Measurements from ENCODE around the gene PITHD1. TPM values are rescaled to one million over a fixed set of nuclear protein-coding genes. Genes with fewer than 3 reads are reported as not detected.
"Not testable (repeated sequence)": the region's sequence is repeated elsewhere in the genome, so short reads cannot be mapped to it uniquely, and the experiment has no call there.

The PITHD1 gene
- total RNA-seq, 1 experiment from 2014 or later, result 30.6 TPM

DNA sequence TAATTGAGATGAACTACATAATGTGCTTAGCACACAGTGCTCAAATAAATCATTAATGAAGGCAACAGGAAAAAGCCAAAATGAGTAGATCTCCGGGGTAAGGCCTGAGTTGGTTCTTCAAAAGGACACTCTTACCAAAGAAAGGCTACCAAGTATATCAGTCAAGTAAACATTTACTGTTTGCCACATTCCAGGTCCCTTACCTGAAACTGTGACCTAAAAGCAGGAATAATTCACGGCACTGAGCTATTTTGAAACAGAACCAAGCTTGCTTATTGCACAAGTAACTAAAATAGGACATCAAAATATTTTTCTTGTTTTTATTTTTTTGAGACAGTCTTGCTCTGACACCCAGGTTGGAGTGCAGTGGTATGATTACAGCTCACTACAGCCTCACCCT, 2.0 kb upstream of the PITHD1 start:
- H3K9me3 Mint-ChIP-seq (ENCODE audit: low read depth, unreplicated experiment), result no peaks in the 10 kb centered on the region
- DNase-seq, result no peak
- BruUV-seq (replicated peaks), result no TSS peak
- no peaks in the 10 kb centered on the region for H3K27me3 Mint-ChIP-seq (ENCODE audit: unreplicated experiment)
- intact Hi-C loops (cut with micrococcal nuclease; ENCODE audit: unreplicated experiment), result no loop called here
- H3K4me3 Mint-ChIP-seq (ENCODE audit: low read depth, unreplicated experiment), result no peak overlapping the region
- TF ChIP-seq, protein P1, sequence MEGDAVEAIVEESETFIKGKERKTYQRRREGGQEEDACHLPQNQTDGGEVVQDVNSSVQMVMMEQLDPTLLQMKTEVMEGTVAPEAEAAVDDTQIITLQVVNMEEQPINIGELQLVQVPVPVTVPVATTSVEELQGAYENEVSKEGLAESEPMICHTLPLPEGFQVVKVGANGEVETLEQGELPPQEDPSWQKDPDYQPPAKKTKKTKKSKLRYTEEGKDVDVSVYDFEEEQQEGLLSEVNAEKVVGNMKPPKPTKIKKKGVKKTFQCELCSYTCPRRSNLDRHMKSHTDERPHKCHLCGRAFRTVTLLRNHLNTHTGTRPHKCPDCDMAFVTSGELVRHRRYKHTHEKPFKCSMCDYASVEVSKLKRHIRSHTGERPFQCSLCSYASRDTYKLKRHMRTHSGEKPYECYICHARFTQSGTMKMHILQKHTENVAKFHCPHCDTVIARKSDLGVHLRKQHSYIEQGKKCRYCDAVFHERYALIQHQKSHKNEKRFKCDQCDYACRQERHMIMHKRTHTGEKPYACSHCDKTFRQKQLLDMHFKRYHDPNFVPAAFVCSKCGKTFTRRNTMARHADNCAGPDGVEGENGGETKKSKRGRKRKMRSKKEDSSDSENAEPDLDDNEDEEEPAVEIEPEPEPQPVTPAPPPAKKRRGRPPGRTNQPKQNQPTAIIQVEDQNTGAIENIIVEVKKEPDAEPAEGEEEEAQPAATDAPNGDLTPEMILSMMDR (IDR thresholded peaks at IDR 0.05; ENCODE audit: unreplicated experiment), result no peak
- H3K36me3 Mint-ChIP-seq (ENCODE audit: insufficient read depth, unreplicated experiment), result peaks cover 24% of the 10 kb centered on the region
- H3K4me1 Mint-ChIP-seq (ENCODE audit: low read depth, unreplicated experiment), result peaks cover 21% of the 10 kb centered on the region
- CTCF ChIA-PET, result no interaction called here
- H3K27ac Mint-ChIP-seq (ENCODE audit: unreplicated experiment), result no peak overlapping the region

DNA sequence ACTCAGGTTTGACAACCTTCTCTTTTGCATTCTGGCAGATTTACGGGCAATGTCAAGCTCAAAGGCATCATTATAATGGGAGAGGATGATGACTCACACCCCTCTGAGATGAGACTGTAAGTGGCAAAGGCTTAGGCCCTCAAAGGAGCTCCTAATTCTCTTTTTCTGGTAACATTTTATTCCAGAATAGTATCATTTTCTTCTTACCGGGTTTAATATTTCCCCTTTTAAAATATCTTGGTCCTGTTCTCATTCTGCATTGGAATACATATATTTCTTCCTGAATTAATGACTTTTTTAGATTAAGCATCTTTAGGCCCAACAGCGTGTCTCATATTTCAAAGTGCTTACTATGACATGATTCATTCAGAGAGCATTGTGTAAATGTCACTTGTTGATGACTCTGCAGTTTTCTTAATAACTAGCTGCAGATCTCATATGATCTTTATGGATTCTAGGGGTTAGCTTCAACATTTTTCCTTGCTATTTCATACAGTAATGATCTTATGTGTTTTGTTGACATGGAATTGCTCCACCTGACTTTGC, 1.7 kb downstream of the PITHD1 start:
- intact Hi-C loops (cut with micrococcal nuclease; ENCODE audit: unreplicated experiment), result no loop called here
- H3K36me3 Mint-ChIP-seq (ENCODE audit: insufficient read depth, unreplicated experiment), result peaks cover 24% of the 10 kb centered on the region
- BruUV-seq (replicated peaks), result no TSS peak
- CTCF ChIA-PET, result interaction anchor here (0.6 to 1.3 kb wide), 2 partner anchors 13 to 46 kb away, joined by 3 to 4 read pairs; no protein-coding TSS in a partner anchor
- peaks cover 14% of the 10 kb centered on the region for H3K4me1 Mint-ChIP-seq (ENCODE audit: low read depth, unreplicated experiment)
- TF ChIP-seq, protein P1 (IDR thresholded peaks at IDR 0.05; ENCODE audit: unreplicated experiment), result no peak
- DNase-seq, result no peak
- H3K9me3 Mint-ChIP-seq (ENCODE audit: low read depth, unreplicated experiment), result no peaks in the 10 kb centered on the region
- peak overlapping the region; percentile 74 for H3K4me3 Mint-ChIP-seq (ENCODE audit: low read depth, unreplicated experiment)
- H3K27me3 Mint-ChIP-seq (ENCODE audit: unreplicated experiment), result no peaks in the 10 kb centered on the region
- no peak overlapping the region for H3K27ac Mint-ChIP-seq (ENCODE audit: unreplicated experiment)

DNA sequence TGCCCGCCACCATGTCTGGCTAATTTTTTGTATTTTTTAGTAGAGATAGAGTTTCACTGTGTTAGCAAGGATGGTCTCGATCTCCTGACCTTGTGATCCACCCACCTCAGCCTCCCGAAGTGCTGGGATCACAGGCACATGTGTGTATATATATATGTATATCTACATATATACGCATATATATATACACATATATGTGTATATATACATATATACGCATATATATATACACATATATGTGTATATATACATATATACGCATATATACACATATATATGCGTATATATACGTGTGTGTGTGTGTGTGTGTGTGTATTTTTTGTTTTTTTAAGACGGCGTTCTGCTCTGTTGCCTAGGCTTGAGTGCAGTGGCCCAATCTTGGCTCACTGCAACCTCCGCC, 4.9 kb downstream of the PITHD1 start:
- peaks cover 13% of the 10 kb centered on the region for H3K4me1 Mint-ChIP-seq (ENCODE audit: low read depth, unreplicated experiment)
- CTCF ChIA-PET, result interaction anchor here (0.7 kb wide), 1 partner anchor 104 kb away, joined by 4 read pairs; no protein-coding TSS in a partner anchor
- H3K27ac Mint-ChIP-seq (ENCODE audit: unreplicated experiment); DNase-seq; H3K9me3 Mint-ChIP-seq (ENCODE audit: low read depth, unreplicated experiment); H3K4me3 Mint-ChIP-seq (ENCODE audit: low read depth, unreplicated experiment); H3K27me3 Mint-ChIP-seq (ENCODE audit: unreplicated experiment); intact Hi-C loops (cut with micrococcal nuclease; ENCODE audit: unreplicated experiment); BruUV-seq (replicated peaks): not testable (repeated sequence)
- H3K36me3 Mint-ChIP-seq (ENCODE audit: insufficient read depth, unreplicated experiment), result peaks cover 38% of the 10 kb centered on the region

DNA sequence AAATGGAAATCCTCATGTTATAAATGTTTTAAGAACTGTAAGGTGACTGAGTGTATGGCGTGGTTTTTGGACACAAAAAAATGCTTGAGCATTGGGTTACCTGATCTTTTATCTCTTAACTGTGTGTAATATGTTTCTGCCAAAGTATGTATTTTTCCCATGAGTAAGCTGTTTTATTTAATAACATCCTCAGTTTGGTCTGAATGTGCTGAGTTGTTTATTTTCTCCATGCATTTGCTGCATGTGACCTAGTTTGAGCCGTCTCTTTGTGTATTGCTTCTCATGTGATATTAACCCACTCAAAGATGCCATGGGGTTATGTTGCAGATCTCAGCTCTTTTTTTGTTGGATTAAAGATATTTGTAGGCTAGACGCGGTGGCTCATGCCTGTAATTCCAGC, 6.6 kb downstream of the PITHD1 start:
- Mint-ChIP-seq H3K27me3 (ENCODE audit: unreplicated experiment) (no peaks in the 10 kb centered on the region), H3K27ac (ENCODE audit: unreplicated experiment) (no peak overlapping the region), H3K4me3 (ENCODE audit: low read depth, unreplicated experiment) (no peak overlapping the region), H3K4me1 (ENCODE audit: low read depth, unreplicated experiment) (peaks cover 16% of the 10 kb centered on the region), H3K36me3 (ENCODE audit: insufficient read depth, unreplicated experiment) (peaks cover 34% of the 10 kb centered on the region), H3K9me3 (ENCODE audit: low read depth, unreplicated experiment) (no peaks in the 10 kb centered on the region)
- TF ChIP-seq, protein P1 (IDR thresholded peaks at IDR 0.05; ENCODE audit: unreplicated experiment), result no peak
- no TSS peak for BruUV-seq (replicated peaks)
- CTCF ChIA-PET, result no interaction called here
- no peak for DNase-seq
- intact Hi-C loops (cut with micrococcal nuclease; ENCODE audit: unreplicated experiment), result no loop called here

DNA sequence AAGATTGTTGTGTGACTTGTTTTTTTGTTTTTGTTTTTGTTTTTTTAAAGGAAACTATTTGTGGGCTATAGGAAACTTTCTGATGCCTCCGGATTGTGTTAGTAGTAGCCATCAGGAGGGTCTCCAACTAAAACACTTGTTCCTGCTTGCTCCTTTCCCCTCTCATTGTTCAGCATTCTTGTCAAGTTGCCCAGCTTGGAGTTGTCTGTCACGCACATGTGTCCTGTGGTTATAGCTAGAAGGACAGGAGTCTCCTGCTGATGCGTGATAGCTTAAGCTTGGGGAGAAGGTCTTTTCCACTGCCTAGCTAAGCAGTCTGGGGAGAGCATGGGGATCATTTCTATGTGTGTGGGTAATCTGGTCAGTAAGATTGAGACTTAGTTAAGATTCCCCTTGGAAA, 9.5 kb downstream of the PITHD1 start:
- intact Hi-C loops (cut with micrococcal nuclease; ENCODE audit: unreplicated experiment), result no loop called here
- no peak for DNase-seq
- CTCF ChIA-PET, result no interaction called here

More for the DNA sequence above, 9.5 kb downstream of the PITHD1 start:
- Mint-ChIP-seq H3K27me3 (ENCODE audit: unreplicated experiment) (no peaks in the 10 kb centered on the region), H3K9me3 (ENCODE audit: low read depth, unreplicated experiment) (no peaks in the 10 kb centered on the region), H3K36me3 (ENCODE audit: insufficient read depth, unreplicated experiment) (peaks cover 61% of the 10 kb centered on the region), H3K4me1 (ENCODE audit: low read depth, unreplicated experiment) (peaks cover 26% of the 10 kb centered on the region), H3K27ac (ENCODE audit: unreplicated experiment) (no peak overlapping the region), H3K4me3 (ENCODE audit: low read depth, unreplicated experiment) (no peak overlapping the region)
- TF ChIP-seq, protein P1 (IDR thresholded peaks at IDR 0.05; ENCODE audit: unreplicated experiment), result no peak
- BruUV-seq (replicated peaks), result TSS peak; percentile 17

Data from Calu3 (cell line).